ENCODE measurements around the gene CLEC9A.

The CLEC9A gene

DNA sequence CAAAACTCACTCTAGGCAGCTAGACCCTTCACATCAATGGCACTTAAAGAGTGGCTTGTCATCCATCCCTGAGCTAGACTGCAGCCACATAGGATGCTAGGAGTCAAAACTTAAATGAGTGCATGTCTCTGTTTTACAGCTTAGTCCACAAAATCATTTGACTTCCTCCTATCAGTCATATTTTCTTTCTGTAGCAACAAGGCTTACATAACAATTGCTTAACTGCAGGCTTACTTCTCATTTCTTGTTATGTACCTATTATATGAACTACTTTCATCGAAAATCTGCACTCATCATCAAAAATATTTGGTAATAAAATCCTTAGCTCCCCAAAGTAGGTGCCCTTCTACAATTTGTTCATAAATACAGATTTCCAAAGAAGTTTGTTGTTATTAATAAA lies 38.2 kb downstream of the CLEC9A start:
- DNase-seq = no peak

DNA sequence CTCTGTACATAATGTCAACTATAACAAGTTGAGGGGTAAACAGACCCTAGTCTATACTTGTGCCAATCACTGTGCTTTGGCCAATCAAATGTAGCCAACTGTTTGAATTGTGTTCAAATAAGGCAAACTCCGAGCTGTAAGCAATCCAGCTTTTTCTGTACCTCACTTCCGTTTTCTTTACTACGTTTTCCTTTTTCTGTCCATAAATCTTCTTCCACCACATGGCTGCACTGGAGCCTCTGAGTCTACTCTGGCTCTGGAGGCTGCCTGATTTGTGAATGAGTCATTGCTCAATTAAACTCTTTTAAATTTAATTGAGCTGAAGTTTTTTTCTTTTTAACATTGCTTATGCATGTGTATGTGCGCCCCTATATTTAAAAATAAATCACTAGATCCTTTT lies 38.6 kb downstream of the CLEC9A start:
- no peak for DNase-seq

DNA sequence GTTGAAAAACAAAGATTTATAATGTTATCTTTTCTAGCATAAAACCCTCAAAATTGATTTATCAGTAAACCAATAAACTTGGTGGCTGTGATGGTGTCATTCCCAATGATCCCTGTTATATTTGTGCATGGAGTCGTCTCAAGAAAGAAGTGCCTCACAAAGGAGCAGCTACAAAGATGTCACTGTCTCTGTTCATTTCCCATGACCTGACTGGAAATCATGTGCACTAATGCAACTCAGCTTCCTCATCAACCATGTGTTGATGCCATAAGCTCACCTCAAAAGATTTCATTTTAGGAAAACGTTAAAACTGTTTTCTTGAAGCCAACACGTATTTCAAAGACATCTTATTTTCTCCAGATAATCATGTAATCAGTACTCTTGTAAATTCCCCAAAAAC lies 39.5 kb downstream of the CLEC9A start:
- no peak for DNase-seq

DNA sequence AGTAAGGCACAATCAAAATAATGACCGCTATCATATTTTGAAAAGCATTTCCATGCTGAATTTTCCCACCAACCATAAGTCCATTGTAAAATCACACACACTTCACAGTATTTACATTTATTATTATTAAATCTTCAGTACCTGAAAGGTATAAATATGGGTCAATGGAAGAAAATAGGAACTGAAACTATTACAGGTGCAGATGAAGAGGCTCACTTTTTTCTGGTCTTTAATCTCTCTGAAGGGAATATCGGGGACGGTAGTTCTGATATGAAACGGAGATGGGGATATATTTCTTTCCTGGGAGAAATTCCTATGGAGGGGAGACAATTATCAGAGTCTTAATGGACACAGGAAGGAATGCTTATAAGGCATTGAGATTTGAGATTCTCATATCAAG lies 39.9 kb downstream of the CLEC9A start:
- DNase-seq = no peak

DNA sequence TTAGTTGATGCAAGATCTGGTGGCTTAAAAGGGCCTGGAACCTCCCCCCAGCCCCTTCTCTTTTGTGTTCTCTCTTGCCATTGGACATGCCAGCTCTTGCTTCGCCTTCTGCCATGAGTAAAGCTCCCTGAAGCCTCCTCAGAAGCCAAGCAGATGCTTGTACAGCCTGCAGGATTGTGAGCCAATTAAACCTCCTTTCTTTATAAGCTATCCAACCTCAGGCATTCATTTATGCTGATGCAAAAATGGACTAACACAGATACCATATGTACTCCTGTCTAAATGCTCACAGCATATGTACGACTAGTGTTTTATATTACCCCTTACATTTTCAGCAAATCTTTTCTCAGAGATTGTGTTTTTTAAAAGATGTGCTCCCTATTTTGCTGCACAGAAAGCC lies 41.6 kb downstream of the CLEC9A start:
- DNase-seq = no peak

DNA sequence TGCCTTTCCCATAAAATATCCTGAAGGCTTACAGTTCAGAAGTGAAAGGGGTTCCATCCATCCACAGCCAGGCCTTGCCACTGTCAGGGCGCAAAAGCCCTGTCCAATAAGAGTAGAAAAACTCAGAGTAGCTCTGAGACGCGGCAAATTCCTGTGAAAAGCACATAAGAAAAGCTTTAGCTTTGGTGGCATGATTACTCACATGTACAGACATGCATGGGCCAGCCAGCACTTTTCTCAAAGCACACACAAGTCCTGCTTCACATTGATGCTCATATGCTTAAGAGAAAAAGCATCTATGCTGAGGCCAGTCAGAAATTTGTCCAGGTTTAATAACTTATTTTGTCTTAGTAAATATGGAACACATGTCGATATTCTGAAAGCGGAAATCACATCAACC lies 42.8 kb downstream of the CLEC9A start:
- no peak for DNase-seq

DNA sequence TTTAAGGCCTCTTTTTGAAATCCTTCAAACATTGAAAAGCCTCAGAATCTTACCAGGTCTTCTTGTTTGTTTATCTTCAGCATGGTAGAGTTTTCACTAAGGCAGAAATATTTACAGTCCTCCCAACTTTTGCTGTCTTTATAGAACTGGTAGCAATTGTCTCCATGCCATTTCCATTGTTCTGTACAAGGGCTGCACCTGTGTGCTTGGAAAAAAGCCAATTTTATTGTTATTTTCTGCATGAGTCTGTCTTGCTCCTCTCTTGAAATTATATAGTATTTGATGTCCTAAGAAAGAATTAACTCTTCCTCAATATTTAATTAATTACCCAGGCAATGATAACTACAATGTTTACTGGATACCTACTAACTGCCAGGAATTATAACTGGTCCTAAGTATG lies 45.0 kb downstream of the CLEC9A start:
- no peak for DNase-seq

DNA sequence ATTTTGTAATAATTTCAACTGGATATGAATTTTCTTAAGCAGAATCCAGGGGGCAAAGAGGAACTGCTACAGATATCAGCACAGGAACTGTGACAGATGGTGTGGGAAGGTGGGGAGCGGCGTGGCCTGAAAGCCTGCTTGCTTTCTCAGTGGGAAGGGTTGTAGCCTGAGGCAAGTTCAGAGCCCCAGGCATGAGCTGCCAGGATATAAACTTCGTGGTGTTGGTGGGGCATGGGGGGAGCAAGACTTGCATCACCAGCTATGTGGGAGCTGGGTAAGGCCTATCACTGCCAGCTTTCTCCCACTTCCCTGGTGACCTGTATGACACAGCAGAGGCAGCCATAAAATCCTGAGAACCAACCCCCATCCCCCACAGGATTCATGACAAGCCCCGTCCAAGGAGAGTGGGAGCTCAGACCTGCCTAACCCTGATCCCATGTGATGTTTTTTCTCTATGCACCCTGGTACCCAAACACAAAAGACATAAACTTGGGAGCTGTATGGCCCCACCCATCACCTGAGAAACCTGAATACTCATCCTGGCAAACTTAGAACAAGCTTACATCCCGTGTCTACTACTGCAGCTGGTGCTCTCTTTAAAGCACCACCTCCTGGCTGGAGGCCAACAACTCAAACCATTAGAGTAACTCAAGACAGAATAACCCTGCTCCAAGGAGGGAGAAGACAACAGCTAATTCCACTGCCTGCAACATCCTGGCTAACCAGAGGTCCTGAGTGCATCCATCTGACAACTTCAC lies 51.8 kb downstream of the CLEC9A start:
- DNase-seq = no peak

DNA sequence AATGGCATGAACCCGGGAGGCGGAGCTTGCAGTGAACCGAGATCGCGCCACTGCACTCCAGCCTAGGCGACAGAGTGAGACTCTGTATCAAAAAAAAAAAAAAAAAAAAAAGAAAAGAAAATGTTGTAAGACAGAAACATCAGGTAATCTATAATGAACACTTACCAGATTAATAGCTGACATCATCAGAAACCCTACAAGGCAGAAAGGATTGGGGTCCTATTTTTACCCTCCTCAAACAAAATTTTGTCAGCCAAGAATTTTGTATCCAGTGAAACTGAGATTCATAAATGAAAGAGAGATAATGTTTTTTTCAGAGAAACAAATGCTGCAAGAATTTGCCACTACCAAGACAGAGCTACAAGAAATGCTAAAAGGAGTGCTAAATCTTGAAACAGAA lies 54.3 kb downstream of the CLEC9A start:
- DNase-seq = no peak

DNA sequence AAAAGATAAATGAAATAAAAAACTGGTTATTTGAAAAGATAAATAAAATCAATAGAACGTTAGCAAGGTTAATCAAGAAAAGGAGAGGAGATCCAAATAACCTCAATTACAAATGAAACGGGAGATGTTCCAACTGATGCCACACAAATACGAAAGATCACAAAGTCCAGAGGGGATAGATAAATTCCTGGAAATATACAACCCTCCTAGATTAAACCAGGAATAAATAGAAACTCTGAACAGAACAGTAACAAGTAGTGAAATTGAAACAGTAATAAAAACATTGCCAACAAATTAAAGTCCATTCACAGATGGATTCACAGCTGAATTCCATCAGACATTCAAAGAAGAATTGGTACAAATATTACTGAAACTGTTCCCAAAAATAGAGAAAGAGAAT lies 55.9 kb downstream of the CLEC9A start:
- no peak for DNase-seq

DNA sequence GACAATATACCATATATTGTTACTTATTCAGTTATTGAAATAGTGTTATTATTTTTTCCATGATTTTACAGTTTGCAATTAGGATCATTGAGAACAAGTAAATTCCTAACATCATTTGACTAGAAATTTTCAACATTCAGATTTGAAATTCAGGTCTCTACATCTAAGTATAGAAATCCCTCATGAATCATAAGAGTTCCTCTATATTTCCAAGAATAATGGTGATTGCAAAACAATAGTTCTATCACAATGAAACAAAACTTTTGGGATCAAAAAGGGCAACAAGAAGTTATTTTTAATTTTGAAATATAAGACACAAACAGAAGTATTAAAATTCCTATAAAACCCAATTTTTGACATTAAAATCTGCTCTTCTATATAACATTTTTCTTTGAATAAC lies 57.5 kb downstream of the CLEC9A start:
- DNase-seq = no peak

DNA sequence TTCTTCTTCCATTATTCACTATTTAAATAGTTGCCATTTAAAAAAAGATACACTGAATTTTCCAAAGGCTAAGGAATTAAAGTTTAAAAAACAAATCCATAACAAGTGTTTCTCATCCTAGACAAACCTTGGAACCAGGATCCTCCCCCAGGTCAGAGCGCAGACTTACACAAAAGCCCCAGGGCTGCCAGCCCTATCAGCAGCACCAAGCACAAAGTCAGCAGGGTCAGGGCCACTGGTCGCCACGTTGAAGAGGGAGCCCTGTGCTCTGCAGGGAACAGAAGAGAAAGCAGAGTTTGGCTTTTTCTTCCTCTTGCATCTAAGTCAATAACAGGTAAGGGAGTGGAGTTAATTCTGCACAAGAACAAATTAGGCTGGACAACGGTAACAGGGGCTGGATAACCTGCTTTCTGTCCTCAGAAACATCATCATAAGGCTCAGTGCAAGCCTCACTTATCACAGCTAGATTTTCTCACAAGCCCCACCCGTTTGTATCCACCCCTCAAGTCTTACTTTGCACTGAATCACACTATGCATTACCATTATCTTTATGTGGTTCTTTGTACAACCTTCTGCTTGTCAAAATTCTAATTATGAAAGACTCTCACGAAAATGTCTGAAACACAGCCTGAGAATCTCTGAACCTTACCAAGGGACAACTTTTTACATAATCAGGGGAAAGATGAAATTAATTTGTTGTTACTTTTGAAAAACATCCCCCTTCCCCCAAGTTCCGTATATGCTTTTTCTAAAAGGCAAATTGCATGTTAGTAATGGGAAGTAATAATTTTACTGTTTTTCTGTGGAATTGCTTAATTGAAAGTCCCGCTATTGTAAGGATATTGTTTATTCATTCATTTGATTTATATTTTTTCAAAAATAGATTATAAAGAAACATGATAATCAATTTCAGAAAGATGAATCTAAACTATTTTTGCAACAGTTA lies 58.7 kb downstream of the CLEC9A start:
- no peak for DNase-seq

DNA sequence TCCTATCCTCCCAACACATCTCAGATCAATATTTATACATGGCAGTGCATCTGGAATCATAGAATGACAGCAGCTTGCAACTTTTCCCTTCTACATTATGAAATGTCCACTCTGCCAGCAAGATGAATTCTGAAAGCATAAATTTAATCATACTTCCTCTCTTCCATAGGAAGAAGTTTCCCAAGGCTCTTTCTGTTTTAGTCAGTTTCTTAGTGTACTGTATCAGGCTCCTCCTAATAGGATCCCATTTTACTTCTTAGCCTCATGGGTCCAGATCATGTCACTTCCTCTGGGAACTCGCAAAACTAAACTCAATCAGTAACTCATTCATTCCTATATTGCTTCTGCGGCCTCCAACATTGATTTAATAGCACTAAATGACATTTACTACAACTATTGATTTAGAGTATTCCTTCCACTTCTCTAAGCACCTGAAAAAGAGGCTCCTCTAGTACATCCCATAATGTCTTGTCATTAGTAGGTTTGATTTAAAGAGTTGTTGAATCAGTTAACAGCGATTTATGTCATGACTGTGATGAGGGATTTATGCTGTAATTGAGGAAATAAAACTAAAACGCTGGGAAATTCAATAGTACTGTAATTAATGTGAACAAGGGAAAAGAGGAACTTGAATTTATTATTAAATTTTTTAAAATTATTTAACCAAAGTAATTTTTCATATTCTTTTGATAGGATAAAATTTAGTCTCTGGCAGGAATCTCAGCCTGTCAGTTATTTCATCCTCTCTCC lies 64.3 kb downstream of the CLEC9A start:
- no peak for DNase-seq

DNA sequence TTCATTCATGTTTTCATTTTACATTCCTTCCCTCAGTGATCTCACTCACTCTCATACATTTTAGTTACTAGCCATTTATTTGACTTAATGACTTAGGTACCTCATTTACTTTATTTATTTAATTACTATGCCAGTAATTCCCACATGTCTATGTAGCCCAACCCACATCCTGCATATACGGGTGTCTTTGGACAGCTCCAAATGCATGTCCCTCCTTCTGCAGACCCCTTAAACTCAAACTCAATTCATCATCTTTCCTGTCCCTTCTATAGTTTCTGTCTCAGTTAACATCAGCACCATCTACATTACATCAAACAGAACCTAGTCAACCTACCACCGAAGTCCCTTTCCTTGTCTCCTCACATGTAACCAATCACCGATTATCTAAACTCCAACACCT lies 65.5 kb downstream of the CLEC9A start:
- no peak for DNase-seq

DNA sequence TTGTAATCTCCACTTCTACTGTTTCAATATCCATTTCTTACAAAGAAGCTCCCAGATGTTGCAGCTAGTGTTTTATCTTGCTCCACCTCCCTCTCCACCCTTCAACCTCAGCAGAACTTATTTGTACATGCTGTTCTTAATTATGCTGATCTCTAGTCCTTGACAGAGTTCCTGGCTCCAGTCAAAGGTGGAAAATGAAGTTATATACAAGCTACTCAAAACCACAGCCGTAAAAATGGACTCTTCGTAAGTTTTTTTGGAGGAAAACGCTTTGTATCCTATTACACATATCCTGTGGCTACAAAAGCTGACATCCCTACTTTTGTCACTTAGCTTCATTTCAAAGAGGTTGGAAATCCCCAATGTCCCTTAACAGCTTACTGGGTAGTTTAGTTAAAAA lies 67.0 kb downstream of the CLEC9A start:
- no peak for DNase-seq

DNA sequence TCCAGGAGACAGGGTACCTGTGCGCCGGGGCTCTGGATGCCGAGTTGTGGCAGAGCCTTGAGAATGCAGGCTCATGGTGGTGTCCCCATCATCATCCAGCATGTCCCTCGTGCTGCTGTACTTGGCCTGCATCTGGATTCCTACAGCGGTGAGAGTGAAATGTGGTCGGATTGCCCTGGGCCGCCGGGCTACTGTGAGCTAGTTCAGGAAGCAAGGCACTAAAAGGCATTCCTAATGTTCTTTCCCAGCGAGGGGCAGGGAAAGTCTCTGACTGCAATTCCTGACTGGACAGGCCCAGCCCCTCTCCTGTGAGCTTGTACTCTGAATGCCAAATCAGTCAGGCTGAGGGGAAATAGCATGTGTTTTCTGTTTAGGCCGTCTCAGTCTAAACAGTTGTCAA lies 68.3 kb downstream of the CLEC9A start, which contains the start of gene CLEC1A:
Gene CLEC1A (minus strand): TSS at position 195 of the 400 bp plus-strand sequence. CDS start 63 bp downstream, at position 132.
- no peak for DNase-seq

DNA sequence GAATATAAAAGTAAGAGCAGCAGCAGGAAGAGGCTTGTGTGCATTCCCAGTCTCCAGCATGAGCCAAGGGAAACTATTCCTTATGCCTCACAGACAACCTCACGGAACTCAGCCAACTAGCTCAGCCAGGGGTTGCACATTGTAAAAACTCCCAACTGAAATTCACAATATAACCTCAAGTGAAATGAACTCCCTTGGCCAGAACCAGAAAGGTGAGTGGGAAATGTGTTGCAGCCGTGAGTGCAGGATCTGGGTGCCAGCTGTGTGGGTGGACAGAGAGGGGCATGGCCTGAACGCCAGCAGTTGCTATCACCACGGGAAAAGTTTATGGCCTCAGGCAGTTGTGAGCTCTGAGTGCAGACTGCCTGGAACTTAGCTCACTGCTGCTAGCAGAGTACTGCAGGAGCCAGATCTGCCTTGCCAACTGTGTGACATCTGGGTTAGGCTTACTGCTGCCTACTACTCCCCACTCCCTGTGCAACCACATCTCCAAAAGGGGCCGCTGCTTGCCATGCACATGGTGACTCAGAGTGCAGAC lies 70.6 kb downstream of the CLEC9A start:
- no peak for DNase-seq

DNA sequence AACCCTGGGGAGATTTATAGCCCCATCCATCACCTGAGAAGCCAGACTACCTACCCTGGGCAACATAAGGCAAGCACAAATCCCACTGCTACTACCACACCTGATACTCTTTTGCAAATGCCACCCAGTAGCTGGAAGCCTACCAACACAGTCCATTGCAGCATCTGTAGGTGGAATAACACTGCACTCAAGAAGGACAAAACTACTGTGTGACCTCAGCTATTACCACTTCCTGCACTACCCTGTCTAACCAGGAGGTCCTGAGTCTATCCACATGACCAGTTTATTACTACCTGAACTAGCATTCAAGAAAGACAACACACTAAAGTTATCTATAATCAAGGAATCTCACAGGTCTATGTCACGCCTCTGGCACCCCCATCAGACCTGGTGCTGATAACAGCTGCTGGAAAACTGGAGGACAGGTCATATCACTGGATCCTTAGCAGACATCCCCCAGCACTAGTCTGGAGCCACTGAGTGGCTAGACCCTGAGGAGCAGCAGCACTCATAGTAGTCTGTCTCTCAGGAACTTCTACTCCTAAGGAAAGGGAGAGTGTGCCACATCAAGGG lies 71.3 kb downstream of the CLEC9A start:
- no peak for DNase-seq

DNA sequence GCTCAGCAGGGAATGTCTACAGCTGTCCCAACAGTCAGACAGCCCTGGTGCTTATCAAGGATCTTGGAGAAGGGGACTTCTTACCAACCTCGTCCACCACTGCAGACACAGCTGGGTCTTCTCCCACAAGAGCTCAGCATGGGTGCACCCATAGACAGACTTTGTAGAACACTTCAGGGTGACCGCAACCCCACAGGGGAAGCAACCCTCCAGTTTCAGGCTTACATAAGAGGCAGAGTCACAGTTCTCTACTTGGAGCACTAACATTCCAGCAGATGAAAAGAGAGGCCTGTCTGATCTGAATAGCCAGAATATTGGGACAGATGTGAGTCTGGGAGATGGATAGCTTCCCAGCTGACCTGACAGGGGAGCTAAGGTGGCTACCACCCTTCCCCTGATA lies 71.8 kb downstream of the CLEC9A start:
- no peak for DNase-seq

DNA sequence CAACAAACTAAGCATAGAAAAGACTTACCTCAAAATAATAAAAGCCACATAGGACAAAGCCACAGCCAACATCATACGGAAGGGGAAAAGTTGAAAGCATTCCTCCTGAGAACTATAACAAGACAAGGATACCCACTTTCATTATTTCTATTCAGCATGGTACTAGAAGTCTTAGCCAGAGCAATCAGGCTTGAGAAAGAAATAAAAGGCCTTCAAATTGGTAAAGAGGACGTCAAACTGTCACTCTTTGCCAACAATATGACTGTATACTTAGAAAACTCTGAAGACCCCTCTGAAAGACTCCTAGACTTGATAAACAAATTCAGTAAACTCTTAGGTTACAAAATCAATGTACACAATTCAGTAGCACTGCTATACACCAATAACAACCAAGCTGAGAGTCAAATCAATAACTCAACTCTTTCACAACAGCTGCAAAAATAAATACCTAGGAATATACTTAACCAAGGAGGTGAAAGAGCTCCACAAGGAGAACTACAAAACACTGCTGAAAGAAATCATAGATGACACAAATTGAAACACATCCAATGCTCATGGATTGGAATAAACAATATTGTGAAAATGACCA lies 79.9 kb downstream of the CLEC9A start:
- no peak for DNase-seq

DNA sequence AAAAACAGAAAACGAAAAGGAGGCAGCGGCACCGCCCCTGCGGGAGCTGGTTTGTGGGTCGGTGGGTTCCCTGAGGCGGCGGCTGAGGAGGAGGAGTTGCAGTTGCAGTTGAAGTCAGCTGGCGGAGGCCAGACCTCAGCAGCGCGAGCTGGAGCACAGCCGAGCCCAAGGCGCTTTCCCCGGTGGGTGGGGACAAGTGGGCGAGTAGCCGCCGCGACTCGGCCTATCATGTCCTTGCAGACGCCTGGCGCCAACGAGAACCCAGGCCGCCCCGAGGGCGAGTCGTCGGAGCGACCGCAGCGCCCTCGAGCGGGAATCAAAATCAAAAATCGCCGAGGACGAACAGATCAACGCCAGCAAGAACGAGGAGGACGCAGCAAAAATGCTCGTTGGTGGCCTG lies 81.0 kb downstream of the CLEC9A start:
- no peak for DNase-seq

DNA sequence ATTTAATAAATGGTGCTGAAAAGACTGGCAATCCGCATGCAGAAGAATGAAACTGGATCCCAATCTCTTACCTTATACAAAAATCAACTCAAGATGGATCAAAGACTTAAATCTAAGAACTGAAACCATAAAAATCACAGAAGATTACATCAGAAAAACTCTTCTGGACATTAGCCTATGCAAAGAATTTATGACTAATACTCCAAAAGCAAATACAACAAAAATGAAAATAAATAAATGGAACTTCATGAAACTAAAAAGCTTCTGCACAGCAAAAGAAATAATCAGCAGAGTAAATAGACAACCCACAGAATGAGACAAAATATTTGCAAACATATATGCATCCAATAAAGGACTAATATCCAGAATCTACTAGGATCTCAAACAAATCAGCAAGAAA lies 82.6 kb downstream of the CLEC9A start:
- no peak for DNase-seq
